Parathyroid adenoma (tissue), 2 donors: Measurements from ENCODE around the gene NEK1.

Experiments used
- H2AFZ ChIP-seq: fragments of 300-600 bp; sonication (generic); one replicate; pipeline ENCODE4 v1.7.0; 2017; ENCODE audit warnings: antibody characterized with exemption, mild to moderate bottlenecking
- H3K27ac ChIP-seq: fragments of 300-600 bp; sonication (generic); one replicate; pipeline ENCODE4 v1.7.0; 2017
- H3K27me3 ChIP-seq: fragments of 300-600 bp; sonication (generic); one replicate; pipeline ENCODE4 v1.7.0; 2017; ENCODE audit warnings: low read length; ENCODE audit not compliant: control insufficient read depth, insufficient read depth
- H3K36me3 ChIP-seq: fragments of 300-600 bp; sonication (generic); one replicate; pipeline ENCODE4 v1.7.0; 2017; ENCODE audit warnings: low read length; ENCODE audit not compliant: control insufficient read depth, insufficient read depth
- H3K4me1 ChIP-seq: fragments of 300-600 bp; sonication (generic); one replicate; pipeline ENCODE4 v1.7.0; 2017; ENCODE audit warnings: control low read depth
- H3K4me2 ChIP-seq: fragments of 300-600 bp; sonication (generic); one replicate; pipeline ENCODE4 v1.7.0; 2017; ENCODE audit warnings: low read length
- H3K4me3 ChIP-seq: fragments of 300-600 bp; sonication (generic); one replicate; pipeline ENCODE4 v1.7.0; 2017; ENCODE audit warnings: low read depth, low read length
- H3K79me2 ChIP-seq: fragments of 300-600 bp; sonication (generic); one replicate; pipeline ENCODE4 v1.7.0; 2017; ENCODE audit warnings: control low read depth
- H3K9ac ChIP-seq: fragments of 300-600 bp; sonication (generic); one replicate; pipeline ENCODE4 v1.7.0; 2017; ENCODE audit warnings: mild to moderate bottlenecking
- H3K9me3 ChIP-seq: fragments of 300-600 bp; sonication (generic); one replicate; pipeline ENCODE4 v1.7.0; 2017; ENCODE audit warnings: low read length; ENCODE audit not compliant: control insufficient read depth
- CTCF ChIP-seq: fragments of 300-600 bp; sonication (generic); IDR thresholded peaks from one replicate; pipeline ENCODE4 v1.7.0; 2017; ENCODE audit warnings: antibody characterized with exemption, mild to moderate bottlenecking
- donor health status: primary hyperparathyroidism.

NEK1 gene

GRCh38 chr4:169611157-169611556 lies 1.2 kb downstream of the NEK1 start:
- H3K4me2 ChIP-seq = peak overlapping the region; percentile 73
- H3K27ac ChIP-seq = no peak overlapping the region
- no peaks in the 10 kb centered on the region for H3K27me3 ChIP-seq
- no peak overlapping the region for H3K9ac ChIP-seq
- H3K4me3 ChIP-seq = peak overlapping the region; percentile 91
- no peaks in the 10 kb centered on the region for H3K79me2 ChIP-seq
- H2AFZ ChIP-seq = no peak overlapping the region
- no peaks in the 10 kb centered on the region for H3K4me1 ChIP-seq
- no peak for TF ChIP-seq CTCF
- no peaks in the 10 kb centered on the region for H3K9me3 ChIP-seq
- H3K36me3 ChIP-seq = no peaks in the 10 kb centered on the region

GRCh38 chr4:169604903-169605331 lies 7.5 kb downstream of the NEK1 start:
- no peak overlapping the region for H3K4me3 ChIP-seq
- H3K4me1 ChIP-seq = no peaks in the 10 kb centered on the region
- H3K9me3 ChIP-seq = no peaks in the 10 kb centered on the region
- H2AFZ ChIP-seq = no peak overlapping the region
- H3K4me2 ChIP-seq = no peak overlapping the region
- no peaks in the 10 kb centered on the region for H3K27me3 ChIP-seq
- no peaks in the 10 kb centered on the region for H3K36me3 ChIP-seq
- H3K9ac ChIP-seq = no peak overlapping the region
- no peak for TF ChIP-seq CTCF
- no peak overlapping the region for H3K27ac ChIP-seq
- no peaks in the 10 kb centered on the region for H3K79me2 ChIP-seq

GRCh38 chr4:169604131-169604900 lies 8.1 kb downstream of the NEK1 start:
- no peak for TF ChIP-seq CTCF
- H3K4me1 ChIP-seq = no peaks in the 10 kb centered on the region
- H3K9ac ChIP-seq = no peak overlapping the region
- H3K27ac ChIP-seq = no peak overlapping the region
- H3K4me3 ChIP-seq = no peak overlapping the region
- no peaks in the 10 kb centered on the region for H3K27me3 ChIP-seq
- no peaks in the 10 kb centered on the region for H3K9me3 ChIP-seq
- H3K36me3 ChIP-seq = no peaks in the 10 kb centered on the region
- no peaks in the 10 kb centered on the region for H3K79me2 ChIP-seq
- no peak overlapping the region for H3K4me2 ChIP-seq
- H2AFZ ChIP-seq = no peak overlapping the region

- H3K27ac ChIP-seq = no peak overlapping the region
- no peaks in the 10 kb centered on the region for H3K9me3 ChIP-seq
- no peaks in the 10 kb centered on the region for H3K27me3 ChIP-seq
- no peak overlapping the region for H3K4me2 ChIP-seq
- H3K36me3 ChIP-seq = no peaks in the 10 kb centered on the region
- no peak overlapping the region for H2AFZ ChIP-seq
- no peaks in the 10 kb centered on the region for H3K4me1 ChIP-seq
- no peaks in the 10 kb centered on the region for H3K79me2 ChIP-seq
- no peak overlapping the region for H3K9ac ChIP-seq
- no peak overlapping the region for H3K4me3 ChIP-seq
- no peak for TF ChIP-seq CTCF
Observed at GRCh38 chr4:169603312-169603711, 9.1 kb downstream of the NEK1 start.
